T-cell (primary cell): ENCODE data around the gene SDK2. TPM values are rescaled to one million over a fixed set of nuclear protein-coding genes. Genes with fewer than 3 reads are reported as not detected.

Source experiments
- ATAC-seq, 4 experiments: fragments of 200-7000 bp in 3 of 4; fragments of 150-1000 bp in 1 of 4; cut with Tn5 transposase; replicated peaks in 1 of 4; 1 replicate in 3 of 4; 2 replicates in 1 of 4; pipeline ENCODE4 v1.10.0; 2021; ENCODE audit warnings: moderate library complexity in 3 of 4, mild to moderate bottlenecking in 2 of 4, moderate number of reproducible peaks in 1 of 4
- CTCF ChIA-PET, 2 donors: fragments of 300-600 bp; sonication (Branson Sonifier 250); formaldehyde crosslinking; loops; one replicate each; lab custom pipeline; 2022; ENCODE audit warnings: antibody characterized with exemption in 2 of 2; lab: Charles Lee
- POLR2A ChIA-PET, 2 donors: fragments of 300-600 bp; sonication (Branson Sonifier 250); formaldehyde crosslinking; loops; one replicate each; lab custom pipeline; 2022; ENCODE audit warnings: antibody characterized with exemption in 2 of 2; lab: Charles Lee
- DNase-seq, 35 experiments: peaks; one replicate each; pipeline versions ENCODE4 v3.0.0 to v3.0.0-alpha.2; 2013 to 2023
- H3K27ac ChIP-seq: one replicate; pipeline ENCODE4 v1.5.1; 2013; ENCODE audit warnings: low read length
- H3K27me3 ChIP-seq, 2 experiments: replicated peaks in 1 of 2; 1 replicate in 1 of 2; 2 replicates in 1 of 2; pipeline versions ENCODE4 v1.6.1 to v1.7.0; 2013; ENCODE audit warnings: low read length in 1 of 2, mixed read lengths in 1 of 2; ENCODE audit not compliant: control insufficient read depth in 2 of 2, insufficient read depth in 2 of 2; ENCODE audit errors: extremely low read depth in 1 of 2
- H3K36me3 ChIP-seq, 2 donors: 1 replicate in 1 of 2; 2 replicates in 1 of 2; pipeline versions ENCODE4 v1.6.1 to v1.7.0; 2013; ENCODE audit warnings: low read length in 1 of 2; ENCODE audit not compliant: control insufficient read depth in 2 of 2, insufficient read depth in 1 of 2; ENCODE audit errors: extremely low read depth in 1 of 2
- H3K4me1 ChIP-seq, 2 experiments: 1 replicate in 1 of 2; 2 replicates in 1 of 2; pipeline versions ENCODE4 v1.6.1 to v1.7.0; 2013; ENCODE audit warnings: low read length in 2 of 2, mixed read lengths in 1 of 2; ENCODE audit not compliant: insufficient read depth in 2 of 2, control insufficient read depth in 1 of 2; ENCODE audit errors: extremely low read depth in 1 of 2
- H3K4me3 ChIP-seq, 2 donors: 1 replicate in 1 of 2; 2 replicates in 1 of 2; pipeline versions ENCODE4 v1.5.1 to v1.7.0; 2013; ENCODE audit warnings: mild to moderate bottlenecking in 2 of 2, low read length in 1 of 2, moderate library complexity in 1 of 2; ENCODE audit not compliant: control insufficient read depth in 1 of 2; ENCODE audit errors: extremely low read depth in 1 of 2
- H3K9me3 ChIP-seq: 2 replicates; pipeline ENCODE4 v1.7.0; 2013
- H3K27ac Mint-ChIP-seq, 2 donors: one replicate each; pipeline ENCODE4 v1.8.0; 2020 to 2021; ENCODE audit warnings: mild to moderate bottlenecking in 2 of 2, mixed read lengths in 2 of 2
- H3K27me3 Mint-ChIP-seq, 2 donors: one replicate each; pipeline ENCODE4 v1.8.0; 2021 to 2022; ENCODE audit warnings: mixed read lengths in 2 of 2
- H3K36me3 Mint-ChIP-seq: one replicate; pipeline ENCODE4 v1.8.0; 2021; ENCODE audit warnings: mixed read lengths
- H3K4me1 Mint-ChIP-seq, 3 donors: one replicate each; pipeline ENCODE4 v1.8.0; 2020 to 2022; ENCODE audit warnings: mixed read lengths in 3 of 3, mild to moderate bottlenecking in 1 of 3
- H3K4me3 Mint-ChIP-seq, 3 donors: one replicate each; pipeline ENCODE4 v1.8.0; 2020 to 2022; ENCODE audit warnings: mild to moderate bottlenecking in 3 of 3, mixed read lengths in 3 of 3, moderate library complexity in 3 of 3
- H3K9me3 Mint-ChIP-seq, 3 donors: one replicate each; pipeline ENCODE4 v1.8.0; 2020 to 2022; ENCODE audit warnings: mixed read lengths in 3 of 3
- WGBS: methylation state at CpG from one replicate; pipeline ENCODE4 v1.1.5; 2013; ENCODE audit warnings: missing lambda C conversion rate; ENCODE audit not compliant: insufficient coverage; 5-methylcytosine and 5-hydroxymethylcytosine counted together
- total RNA-seq, 35 experiments: library from RNA in 6 of 35; stranded (reverse) in 6 of 35; fragments of 120-200 nt in 1 of 35; gene quantifications; one replicate each; pipeline versions ENCODE4 v1.2.1 to v1.2.4 and lab custom pipeline; 2013 to 2026

SDK2 gene
- total RNA-seq, 5 donors from 2014 or later (not counting 1 experiment from before 2014, with no cell fraction given), result 2.9 to 8.3 (median 4.8) TPM

GRCh38 chr17:73623818-73624217, 20.4 kb downstream of the SDK2 start:
- no peak overlapping the region for H3K27ac ChIP-seq
- H3K36me3 Mint-ChIP-seq, result peaks cover 10% of the 10 kb centered on the region
- H3K27me3 ChIP-seq, result no peaks in the 10 kb centered on the region
- peaks cover 4% of the 10 kb centered on the region for H3K9me3 ChIP-seq
- no peak for ATAC-seq
- no peak overlapping the region for H3K4me3 ChIP-seq
- no peaks in the 10 kb centered on the region for H3K27me3 Mint-ChIP-seq
- no peak overlapping the region for H3K4me3 Mint-ChIP-seq
- no CpG with 5 or more reads among the region's 3 CpGs for WGBS
- H3K9me3 Mint-ChIP-seq, result peaks cover 4 to 10% (median 6%) of the 10 kb centered on the region in 3 donors
- CTCF ChIA-PET, result no interaction called here
- DNase-seq, result no peak
- POLR2A ChIA-PET, result no interaction called here
- peaks cover 0 to 2% of the 10 kb centered on the region in 2 donors for H3K36me3 ChIP-seq
- H3K4me1 ChIP-seq, result no peaks in the 10 kb centered on the region
- H3K4me1 Mint-ChIP-seq, result peaks cover 0 to 8% (median 2%) of the 10 kb centered on the region in 3 donors
- no peak overlapping the region for H3K27ac Mint-ChIP-seq

GRCh38 chr17:73623247-73623646, 21.0 kb downstream of the SDK2 start:
- no peaks in the 10 kb centered on the region for H3K27me3 Mint-ChIP-seq
- Histone ChIP-seq H3K4me3 (no peak overlapping the region), H3K36me3 (peaks cover 0 to 2% of the 10 kb centered on the region in 2 donors), H3K4me1 (no peaks in the 10 kb centered on the region), H3K27ac (no peak overlapping the region), H3K9me3 (peaks cover 4% of the 10 kb centered on the region), H3K27me3 (no peaks in the 10 kb centered on the region)
- H3K4me1 Mint-ChIP-seq, result peaks cover 0 to 8% (median 2%) of the 10 kb centered on the region in 3 donors
- WGBS, result 71% methylated on average over 1 of the region's 2 CpGs
- POLR2A ChIA-PET, result no interaction called here
- H3K36me3 Mint-ChIP-seq, result peaks cover 10% of the 10 kb centered on the region
- DNase-seq (no peak), ATAC-seq (no peak)
- H3K9me3 Mint-ChIP-seq, result peaks cover 4 to 10% (median 6%) of the 10 kb centered on the region in 3 donors
- H3K27ac Mint-ChIP-seq, result no peak overlapping the region
- H3K4me3 Mint-ChIP-seq, result no peak overlapping the region
- CTCF ChIA-PET, result no interaction called here

DNA sequence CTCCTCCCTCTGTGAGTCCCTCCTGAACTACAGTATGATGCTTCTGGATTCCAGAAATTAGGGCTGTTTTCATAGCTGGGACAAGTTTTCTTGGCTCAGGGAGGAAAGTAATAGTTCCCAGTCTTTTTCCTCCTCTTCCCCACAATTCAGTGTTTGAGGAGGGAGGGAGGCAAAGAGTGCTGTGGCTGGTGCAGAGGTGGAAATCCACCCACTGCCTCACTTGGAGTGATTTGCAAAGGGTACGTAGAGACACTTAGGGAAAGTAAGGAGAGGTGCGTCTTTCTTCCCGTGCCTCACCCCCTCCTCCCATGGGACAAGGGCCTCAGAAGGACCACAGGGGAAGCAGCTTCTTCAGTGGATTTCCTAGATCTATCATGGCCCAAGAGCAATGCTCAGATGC, 21.9 kb downstream of the SDK2 start:
- peaks cover 10% of the 10 kb centered on the region for H3K36me3 Mint-ChIP-seq
- Histone ChIP-seq H3K4me3 (no peak overlapping the region), H3K4me1 (no peaks in the 10 kb centered on the region), H3K9me3 (peaks cover 4% of the 10 kb centered on the region), H3K27me3 (peaks cover 0 to 2% of the 10 kb centered on the region in 2 experiments), H3K36me3 (peaks cover 0 to 2% of the 10 kb centered on the region in 2 donors), H3K27ac (no peak overlapping the region)
- peaks cover 0 to 8% (median 2%) of the 10 kb centered on the region in 3 donors for H3K4me1 Mint-ChIP-seq
- POLR2A ChIA-PET, result no interaction called here
- no peak overlapping the region for H3K27ac Mint-ChIP-seq
- ATAC-seq, result no peak
- H3K4me3 Mint-ChIP-seq, result no peak overlapping the region
- H3K27me3 Mint-ChIP-seq, result no peaks in the 10 kb centered on the region
- CTCF ChIA-PET, result no interaction called here
- H3K9me3 Mint-ChIP-seq, result peaks cover 4 to 10% (median 6%) of the 10 kb centered on the region in 3 donors
- no peak for DNase-seq
- WGBS, result no CpG with 5 or more reads among the region's 3 CpGs

- Mint-ChIP-seq H3K4me1 (peaks cover 0 to 12% (median 2%) of the 10 kb centered on the region in 3 donors), H3K27me3 (no peaks in the 10 kb centered on the region), H3K36me3 (peaks cover 6% of the 10 kb centered on the region), H3K27ac (no peak overlapping the region), H3K9me3 (peaks cover 4 to 10% (median 6%) of the 10 kb centered on the region in 3 donors), H3K4me3 (no peak overlapping the region)
- Histone ChIP-seq H3K36me3 (peaks cover 0 to 2% of the 10 kb centered on the region in 2 donors), H3K4me1 (no peaks in the 10 kb centered on the region), H3K27ac (no peak overlapping the region), H3K27me3 (peaks cover 0 to 5% of the 10 kb centered on the region in 2 experiments), H3K9me3 (peaks cover 4% of the 10 kb centered on the region), H3K4me3 (no peak overlapping the region)
- WGBS, result no CpG with 5 or more reads among the region's 2 CpGs
- ChIA-PET POLR2A (no interaction called here), CTCF (no interaction called here)
- ATAC-seq (no peak), DNase-seq (no peak)
These were observed 22.6 kb downstream of the SDK2 start for GRCh38 chr17:73621685-73622084.

DNA sequence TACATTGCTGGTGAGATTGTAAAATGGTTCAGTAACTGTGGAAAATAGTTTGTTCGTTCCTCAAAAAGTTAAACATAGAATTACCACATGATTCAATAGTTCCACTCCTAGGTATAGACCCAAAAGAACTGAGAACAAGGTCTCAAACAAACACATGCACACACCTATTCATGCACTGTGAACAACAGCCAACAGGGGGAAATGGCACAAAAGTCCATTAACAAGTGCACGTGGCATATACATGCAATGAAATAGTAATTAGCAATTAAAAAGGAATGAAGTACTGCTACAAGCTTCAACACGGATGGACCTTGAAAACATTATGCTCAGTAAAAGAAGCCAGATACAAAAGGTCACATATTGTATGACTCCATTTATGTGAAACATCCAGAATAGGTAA, 23.8 kb downstream of the SDK2 start:
- Histone ChIP-seq H3K27me3 (peaks cover 0 to 11% of the 10 kb centered on the region in 2 experiments), H3K9me3 (peaks cover 4% of the 10 kb centered on the region), H3K4me1 (no peaks in the 10 kb centered on the region), H3K36me3 (peaks cover 0 to 2% of the 10 kb centered on the region in 2 donors), H3K27ac (no peak overlapping the region), H3K4me3 (no peak overlapping the region)
- DNase-seq, result no peak
- Mint-ChIP-seq H3K4me1 (peaks cover 3 to 15% (median 5%) of the 10 kb centered on the region in 3 donors), H3K9me3 (peaks cover 4 to 10% (median 6%) of the 10 kb centered on the region in 3 donors), H3K27ac (no peak overlapping the region), H3K36me3 (peaks cover 6% of the 10 kb centered on the region), H3K4me3 (no peak overlapping the region), H3K27me3 (no peaks in the 10 kb centered on the region)
- WGBS, result 54% methylated on average over 2 of the region's 3 CpGs
- CTCF ChIA-PET, result interaction anchor here in 1 of 2 donors (0.7 kb wide), 1 partner anchor 91 kb away, joined by 3 read pairs; no protein-coding TSS in a partner anchor
- POLR2A ChIA-PET, result no interaction called here
- no peak for ATAC-seq

DNA sequence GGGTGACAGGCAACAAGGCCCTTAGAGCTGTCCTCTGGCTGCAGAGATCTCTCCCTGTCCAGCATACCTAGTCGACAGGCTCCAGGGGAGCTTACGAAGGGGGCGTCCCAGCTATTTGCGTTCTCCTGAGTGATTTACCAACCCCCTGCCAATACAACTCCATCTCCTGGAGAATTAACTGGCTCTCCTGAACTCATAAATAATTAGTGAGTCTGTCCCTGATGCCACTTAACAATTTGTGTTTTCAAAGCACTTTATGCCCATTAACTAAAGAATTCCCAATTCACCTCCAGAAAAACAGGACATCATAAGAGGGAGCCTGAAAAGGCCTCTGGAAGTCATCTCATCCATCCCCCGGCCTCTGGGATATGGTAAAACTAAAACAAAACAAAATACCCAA, 26.7 kb downstream of the SDK2 start:
- H3K36me3 Mint-ChIP-seq, result peaks cover 6% of the 10 kb centered on the region
- 80% methylated on average over 2 of the region's 5 CpGs for WGBS
- no peaks in the 10 kb centered on the region for H3K4me1 ChIP-seq
- H3K4me3 Mint-ChIP-seq, result no peak overlapping the region
- ATAC-seq, result no peak
- no peak for DNase-seq
- POLR2A ChIA-PET, result no interaction called here
- H3K36me3 ChIP-seq, result peaks cover 0 to 2% of the 10 kb centered on the region in 2 donors
- no peak overlapping the region for H3K27ac Mint-ChIP-seq
- peaks cover 4 to 10% (median 6%) of the 10 kb centered on the region in 3 donors for H3K9me3 Mint-ChIP-seq
- H3K27me3 Mint-ChIP-seq, result no peaks in the 10 kb centered on the region
- CTCF ChIA-PET, result no interaction called here
- H3K9me3 ChIP-seq, result peaks cover 4% of the 10 kb centered on the region
- H3K27me3 ChIP-seq, result peaks cover 0 to 13% of the 10 kb centered on the region in 2 experiments
- H3K4me3 ChIP-seq, result no peak overlapping the region
- peaks cover 5 to 7% (median 5%) of the 10 kb centered on the region in 3 donors for H3K4me1 Mint-ChIP-seq
- H3K27ac ChIP-seq, result no peak overlapping the region
